Neural cell (in vitro differentiated cells): ENCODE results near the gene DLGAP4.

Experiments
- EZH2 ChIP-seq: fragments of 200-600, 300-800 bp; shearing (Covaris generic), sonication (generic); IDR thresholded peaks from 2 replicates; pipeline ENCODE4 v1.6.1; 2014; ENCODE audit warnings: antibody characterized with exemption, low read length, borderline replicate concordance, mild to moderate bottlenecking; ENCODE audit not compliant: insufficient read depth, poor library complexity, severe bottlenecking
- POLR2AphosphoS5 ChIP-seq: IDR thresholded peaks from 2 replicates; pipeline ENCODE4 v1.6.1; 2012
- RAD21 ChIP-seq: fragments of 450-650 bp; conservative IDR thresholded peaks from 2 replicates; pipeline ENCODE4 v1.6.1; 2014; ENCODE audit warnings: antibody characterized with exemption, mild to moderate bottlenecking, moderate library complexity
- SMC3 ChIP-seq: fragments of 450-650 bp; conservative IDR thresholded peaks from 2 replicates; pipeline ENCODE4 v1.6.1; 2014; ENCODE audit warnings: antibody characterized with exemption, mild to moderate bottlenecking, moderate library complexity; ENCODE audit not compliant: poor library complexity
- TAF1 ChIP-seq: IDR thresholded peaks from 2 replicates; pipeline ENCODE4 v1.6.1; 2012; ENCODE audit warnings: low read depth
- TF ChIP-seq, protein P1 (sequence below): fragments of 450-650 bp; IDR thresholded peaks from 2 replicates; pipeline ENCODE4 v1.5.1; 2014; ENCODE audit warnings: antibody characterized with exemption, mild to moderate bottlenecking, moderate library complexity; ENCODE audit not compliant: poor library complexity, severe bottlenecking

DNA sequence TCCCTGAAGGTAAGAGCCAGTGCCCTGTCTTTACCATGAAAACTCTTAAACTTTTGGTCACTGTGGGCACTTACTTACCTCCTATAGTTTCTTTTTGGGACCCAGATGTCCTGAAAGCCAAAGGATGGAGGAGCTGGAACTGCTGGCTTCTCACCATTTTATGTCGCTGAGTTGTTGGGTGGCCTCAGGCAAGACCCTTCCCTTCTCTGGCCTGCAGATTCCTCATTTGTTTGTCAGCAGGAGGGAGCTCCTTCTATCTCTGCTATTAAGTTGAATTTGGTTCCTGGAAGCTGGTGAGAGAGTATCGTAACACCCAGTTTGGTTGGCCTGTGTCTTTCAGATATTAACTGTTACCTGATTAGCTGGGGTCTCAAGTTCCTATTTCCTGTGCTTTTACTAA lies 167.0 kb downstream of the DLGAP4 start:
- TF ChIP-seq, protein P1, sequence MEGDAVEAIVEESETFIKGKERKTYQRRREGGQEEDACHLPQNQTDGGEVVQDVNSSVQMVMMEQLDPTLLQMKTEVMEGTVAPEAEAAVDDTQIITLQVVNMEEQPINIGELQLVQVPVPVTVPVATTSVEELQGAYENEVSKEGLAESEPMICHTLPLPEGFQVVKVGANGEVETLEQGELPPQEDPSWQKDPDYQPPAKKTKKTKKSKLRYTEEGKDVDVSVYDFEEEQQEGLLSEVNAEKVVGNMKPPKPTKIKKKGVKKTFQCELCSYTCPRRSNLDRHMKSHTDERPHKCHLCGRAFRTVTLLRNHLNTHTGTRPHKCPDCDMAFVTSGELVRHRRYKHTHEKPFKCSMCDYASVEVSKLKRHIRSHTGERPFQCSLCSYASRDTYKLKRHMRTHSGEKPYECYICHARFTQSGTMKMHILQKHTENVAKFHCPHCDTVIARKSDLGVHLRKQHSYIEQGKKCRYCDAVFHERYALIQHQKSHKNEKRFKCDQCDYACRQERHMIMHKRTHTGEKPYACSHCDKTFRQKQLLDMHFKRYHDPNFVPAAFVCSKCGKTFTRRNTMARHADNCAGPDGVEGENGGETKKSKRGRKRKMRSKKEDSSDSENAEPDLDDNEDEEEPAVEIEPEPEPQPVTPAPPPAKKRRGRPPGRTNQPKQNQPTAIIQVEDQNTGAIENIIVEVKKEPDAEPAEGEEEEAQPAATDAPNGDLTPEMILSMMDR: no peak
- no peak for TF ChIP-seq EZH2
- no peak for TF ChIP-seq RAD21
- no peak for TF ChIP-seq POLR2AphosphoS5
- no peak for TF ChIP-seq TAF1
- no peak for TF ChIP-seq SMC3
